HEK293 (cell line): ENCODE results near the gene CDC20.

Experiments
- CTCF ChIA-PET: fragments of 350-600 bp; formaldehyde crosslinking; extraction: SDS; loops from one replicate; lab custom pipeline; 2021; ENCODE audit warnings: antibody characterized with exemption; lab: Yijun Ruan, JAX
- POLR2A ChIA-PET: fragments of 300-600 bp; formaldehyde crosslinking; extraction: SDS; loops from one replicate; lab custom pipeline; 2020; ENCODE audit warnings: antibody characterized with exemption, inconsistent platforms; lab: Yijun Ruan, JAX
- H3K27ac ChIP-seq: fragments of 200-500 bp; sonication (Bioruptor generic); 2 replicates; pipeline ENCODE4 v1.5.1; 2014; ENCODE audit warnings: low read depth, low read length, control low read depth, inconsistent platforms; ENCODE audit errors: extremely low read depth
- H3K36me3 ChIP-seq, 2 experiments: fragments of 200-500 bp in 1 of 2; sonication (Bioruptor generic) in 1 of 2; 1 replicate in 1 of 2; 2 replicates in 1 of 2; pipeline ENCODE4 v1.5.1; 2014 to 2017; ENCODE audit warnings: inconsistent platforms in 2 of 2, low read length in 2 of 2; ENCODE audit not compliant: control insufficient read depth in 2 of 2, insufficient read depth in 1 of 2
- H3K4me1 ChIP-seq: fragments of 200-500 bp; sonication (Bioruptor generic); 2 replicates; pipeline ENCODE4 v1.5.1; 2014; ENCODE audit warnings: mild to moderate bottlenecking, low read length, inconsistent platforms; ENCODE audit not compliant: control insufficient read depth, insufficient read depth
- H3K4me3 ChIP-seq: 2 replicates; pipeline ENCODE4 v1.5.1; 2011; ENCODE audit warnings: low read depth, mild to moderate bottlenecking, control low read depth, low read length, moderate library complexity
- H3K9me3 ChIP-seq: fragments of 200-500 bp; sonication (Bioruptor generic); 2 replicates; pipeline ENCODE4 v1.5.1; 2014; ENCODE audit warnings: low read depth, low read length, inconsistent platforms; ENCODE audit not compliant: control insufficient read depth, insufficient read depth
- BCL11A ChIP-seq: fragments of 450-650 bp; formaldehyde crosslinking; IDR thresholded peaks from 2 replicates; pipeline ENCODE4 v1.5.1; 2016; ENCODE audit warnings: low read depth, missing biosample characterization, missing genetic modification characterization
- HOXC10 ChIP-seq: sonication (generic); formaldehyde crosslinking; IDR thresholded peaks from 2 replicates; pipeline ENCODE4 v1.8.1; 2023; ENCODE audit warnings: mild to moderate bottlenecking, missing genetic modification reagents
- IKZF3 ChIP-seq: fragments of 450-650 bp; IDR thresholded peaks from 2 replicates; pipeline ENCODE4 v1.5.0; 2018; ENCODE audit warnings: missing biosample characterization, mild to moderate bottlenecking, missing genetic modification characterization, moderate library complexity
- KLF1 ChIP-seq: fragments of 450-650 bp; formaldehyde crosslinking; IDR thresholded peaks from 2 replicates; pipeline ENCODE4 v1.5.1; 2016; ENCODE audit warnings: missing biosample characterization, missing genetic modification characterization
- MEIS1 ChIP-seq: sonication (generic); formaldehyde crosslinking; IDR thresholded peaks from 2 replicates; pipeline ENCODE4 v1.8.1; 2022; ENCODE audit warnings: missing genetic modification reagents, mild to moderate bottlenecking, borderline replicate concordance
- SCRT1 ChIP-seq: fragments of 450-650 bp; formaldehyde crosslinking; IDR thresholded peaks from 2 replicates; pipeline ENCODE4 v1.5.1; 2016; ENCODE audit warnings: missing biosample characterization, missing genetic modification characterization, borderline replicate concordance
- SP2 ChIP-seq: fragments of 450-650 bp; formaldehyde crosslinking; IDR thresholded peaks from 2 replicates; pipeline ENCODE4 v1.5.1; 2016; ENCODE audit warnings: missing biosample characterization, missing genetic modification characterization
- SP7 ChIP-seq: fragments of 450-650 bp; formaldehyde crosslinking; IDR thresholded peaks from 2 replicates; pipeline ENCODE4 v1.5.1; 2016; ENCODE audit warnings: missing biosample characterization, missing genetic modification characterization
- ZNF175 ChIP-seq: fragments of 450-650 bp; formaldehyde crosslinking; IDR thresholded peaks from 2 replicates; pipeline ENCODE4 v1.5.1; 2016; ENCODE audit warnings: missing biosample characterization, missing genetic modification characterization
- ZNF221 ChIP-seq: fragments of 450-650 bp; formaldehyde crosslinking; IDR thresholded peaks from 2 replicates; pipeline ENCODE4 v1.5.1; 2017; ENCODE audit warnings: missing biosample characterization, missing genetic modification characterization, borderline replicate concordance
- ZNF335 ChIP-seq: fragments of 450-650 bp; formaldehyde crosslinking; conservative IDR thresholded peaks from 2 replicates; pipeline ENCODE4 v1.5.1; 2016; ENCODE audit warnings: missing biosample characterization, missing genetic modification characterization
- ZNF394 ChIP-seq: fragments of 450-650 bp; formaldehyde crosslinking; IDR thresholded peaks from 2 replicates; pipeline ENCODE4 v1.5.1; 2016; ENCODE audit warnings: missing biosample characterization, missing genetic modification characterization, mild to moderate bottlenecking, moderate library complexity, borderline replicate concordance
- ZNF596 ChIP-seq: fragments of 450-650 bp; IDR thresholded peaks from 2 replicates; pipeline ENCODE4 v1.5.0; 2018; ENCODE audit warnings: missing biosample characterization, mild to moderate bottlenecking, missing genetic modification characterization, moderate library complexity
- ZNF670 ChIP-seq: fragments of 450-650 bp; formaldehyde crosslinking; IDR thresholded peaks from 2 replicates; pipeline ENCODE4 v1.5.1; 2016; ENCODE audit warnings: missing biosample characterization, missing genetic modification characterization, low read depth
- ZNF777 ChIP-seq: fragments of 450-650 bp; formaldehyde crosslinking; IDR thresholded peaks from 2 replicates; pipeline ENCODE4 v1.5.1; 2017; ENCODE audit warnings: missing biosample characterization, missing genetic modification characterization, borderline replicate concordance
- TF ChIP-seq, protein P1 (sequence below): fragments of 450-650 bp; formaldehyde crosslinking; IDR thresholded peaks from 2 replicates; pipeline ENCODE4 v1.5.1; 2017; ENCODE audit warnings: missing biosample characterization, missing genetic modification characterization
- TF ChIP-seq, protein P2 (sequence below): fragments of 450-650 bp; formaldehyde crosslinking; IDR thresholded peaks from 2 replicates; pipeline ENCODE4 v1.5.1; 2016; ENCODE audit warnings: missing biosample characterization, missing genetic modification characterization
- TF ChIP-seq, protein P3 (sequence below): fragments of 450-650 bp; formaldehyde crosslinking; IDR thresholded peaks from 2 replicates; pipeline ENCODE4 v1.5.1; 2016; ENCODE audit warnings: missing biosample characterization, missing genetic modification characterization
- TF ChIP-seq, protein P4 (sequence below): fragments of 450-650 bp; formaldehyde crosslinking; IDR thresholded peaks from 2 replicates; pipeline ENCODE4 v1.5.1; 2016; ENCODE audit warnings: missing biosample characterization, missing genetic modification characterization, low read depth
- TF ChIP-seq, protein P5 (sequence below): fragments of 450-650 bp; formaldehyde crosslinking; optimal IDR thresholded peaks from 2 replicates; pipeline ENCODE3; 2016; ENCODE audit warnings: missing biosample characterization, mild to moderate bottlenecking, missing genetic modification characterization
- TF ChIP-seq, protein P6 (sequence below): fragments of 450-650 bp; formaldehyde crosslinking; IDR thresholded peaks from 2 replicates; pipeline ENCODE4 v1.5.1; 2016; ENCODE audit warnings: missing biosample characterization, missing genetic modification characterization

Gene CDC20

DNA sequence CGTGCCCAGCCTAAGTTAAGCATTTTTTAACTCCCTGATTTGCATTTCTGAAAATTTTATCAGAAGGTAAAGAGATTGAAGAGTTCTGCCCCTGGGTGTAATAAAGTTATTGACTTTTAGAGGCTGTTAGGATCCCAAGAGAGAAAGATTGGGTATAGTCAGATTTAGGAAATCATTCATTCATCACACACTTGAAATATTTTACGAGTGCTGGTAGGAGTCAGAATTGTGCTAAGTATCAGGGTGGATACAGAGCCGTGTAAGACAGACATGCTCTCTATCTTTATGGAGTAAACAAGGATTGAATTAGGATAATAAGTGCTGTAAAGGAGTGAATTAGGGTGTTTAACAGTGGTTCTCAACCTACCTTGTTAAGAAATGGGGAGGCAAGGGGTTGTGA is 33.9 kb downstream of the CDC20 start (continued):
- TF ChIP-seq, protein P1, sequence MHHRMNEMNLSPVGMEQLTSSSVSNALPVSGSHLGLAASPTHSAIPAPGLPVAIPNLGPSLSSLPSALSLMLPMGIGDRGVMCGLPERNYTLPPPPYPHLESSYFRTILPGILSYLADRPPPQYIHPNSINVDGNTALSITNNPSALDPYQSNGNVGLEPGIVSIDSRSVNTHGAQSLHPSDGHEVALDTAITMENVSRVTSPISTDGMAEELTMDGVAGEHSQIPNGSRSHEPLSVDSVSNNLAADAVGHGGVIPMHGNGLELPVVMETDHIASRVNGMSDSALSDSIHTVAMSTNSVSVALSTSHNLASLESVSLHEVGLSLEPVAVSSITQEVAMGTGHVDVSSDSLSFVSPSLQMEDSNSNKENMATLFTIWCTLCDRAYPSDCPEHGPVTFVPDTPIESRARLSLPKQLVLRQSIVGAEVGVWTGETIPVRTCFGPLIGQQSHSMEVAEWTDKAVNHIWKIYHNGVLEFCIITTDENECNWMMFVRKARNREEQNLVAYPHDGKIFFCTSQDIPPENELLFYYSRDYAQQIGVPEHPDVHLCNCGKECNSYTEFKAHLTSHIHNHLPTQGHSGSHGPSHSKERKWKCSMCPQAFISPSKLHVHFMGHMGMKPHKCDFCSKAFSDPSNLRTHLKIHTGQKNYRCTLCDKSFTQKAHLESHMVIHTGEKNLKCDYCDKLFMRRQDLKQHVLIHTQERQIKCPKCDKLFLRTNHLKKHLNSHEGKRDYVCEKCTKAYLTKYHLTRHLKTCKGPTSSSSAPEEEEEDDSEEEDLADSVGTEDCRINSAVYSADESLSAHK, result peak; percentile 67
- TF ChIP-seq, protein P2, sequence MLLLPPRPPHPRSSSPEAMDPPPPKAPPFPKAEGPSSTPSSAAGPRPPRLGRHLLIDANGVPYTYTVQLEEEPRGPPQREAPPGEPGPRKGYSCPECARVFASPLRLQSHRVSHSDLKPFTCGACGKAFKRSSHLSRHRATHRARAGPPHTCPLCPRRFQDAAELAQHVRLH (tag by site-specific recombination), result 0 out of 2 replicates have a peak, but pooled peaks have one; percentile 35
- no peak for TF ChIP-seq ZNF335 (tag by site-specific recombination)
- TF ChIP-seq IKZF3 (tag by site-specific recombination), result peak; percentile 18; the same call in 1 of the 2 replicates
- TF ChIP-seq ZNF394, result no peak
- TF ChIP-seq, all 188 proteins: peak for 12

DNA sequence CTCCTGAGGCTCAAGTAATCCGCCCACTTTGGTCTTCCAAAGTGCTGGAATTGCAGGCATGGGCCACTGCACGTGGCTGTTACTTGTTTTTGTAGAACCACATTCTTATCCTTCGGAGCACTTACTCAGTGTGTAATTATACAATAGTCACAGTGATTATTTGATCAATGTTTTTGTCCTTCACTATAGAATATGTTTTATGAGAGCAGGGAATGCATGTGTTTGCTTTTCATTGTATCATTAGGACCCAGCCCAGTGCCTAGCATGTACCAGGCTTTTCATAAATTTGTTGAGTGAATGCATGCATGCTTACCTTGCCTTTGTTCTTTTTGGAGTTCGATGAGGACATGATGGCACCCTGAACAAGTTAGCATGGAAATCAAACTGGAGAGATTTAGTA is 36.7 kb downstream of the CDC20 start:
- CTCF ChIA-PET, result interaction anchor here (0.6 to 1.7 kb wide), 3 partner anchors 37 to 166 kb away, joined by 3 to 4 read pairs (median 3); partner anchors contain the start of gene CDC20
- Histone ChIP-seq H3K36me3 (no peaks in the 10 kb centered on the region; a peak in 1 of 3 replicates), H3K9me3 (no peaks in the 10 kb centered on the region), H3K4me1 (peaks cover 11% of the 10 kb centered on the region), H3K4me3 (no peak overlapping the region), H3K27ac (0 out of 2 replicates have a peak overlapping the region, but pooled peaks have one; percentile 4)
- POLR2A ChIA-PET, result no interaction called here
- no peak for TF ChIP-seq SCRT1
- peak; percentile 25 for TF ChIP-seq SP7 (tag by site-specific recombination)

DNA sequence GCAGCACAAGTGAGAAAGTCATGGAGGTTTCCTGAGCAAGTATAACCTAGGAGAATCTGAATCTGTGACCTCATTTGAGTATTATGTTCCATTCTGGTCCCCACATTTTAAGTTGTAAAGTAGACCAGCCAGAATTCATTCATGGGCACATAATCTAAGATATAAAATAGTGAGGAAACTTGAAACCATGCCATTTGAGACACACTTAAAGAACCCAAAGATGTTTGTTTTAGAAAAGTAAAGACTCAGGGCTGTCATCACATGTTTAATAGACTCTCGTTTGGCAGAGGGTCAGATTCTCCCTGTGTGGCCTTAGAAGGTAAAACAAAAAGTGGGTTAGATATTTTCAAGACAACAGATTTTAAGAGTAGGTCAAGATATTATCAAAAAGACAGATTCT is 37.3 kb downstream of the CDC20 start:
- ChIA-PET CTCF (interaction anchor here (0.6 to 0.7 kb wide), 2 partner anchors 38 to 532 kb away, joined by 3 read pairs; no protein-coding TSS in a partner anchor), POLR2A (no interaction called here)
- H3K4me1 ChIP-seq, result peaks cover 11% of the 10 kb centered on the region
- TF ChIP-seq, protein P3, sequence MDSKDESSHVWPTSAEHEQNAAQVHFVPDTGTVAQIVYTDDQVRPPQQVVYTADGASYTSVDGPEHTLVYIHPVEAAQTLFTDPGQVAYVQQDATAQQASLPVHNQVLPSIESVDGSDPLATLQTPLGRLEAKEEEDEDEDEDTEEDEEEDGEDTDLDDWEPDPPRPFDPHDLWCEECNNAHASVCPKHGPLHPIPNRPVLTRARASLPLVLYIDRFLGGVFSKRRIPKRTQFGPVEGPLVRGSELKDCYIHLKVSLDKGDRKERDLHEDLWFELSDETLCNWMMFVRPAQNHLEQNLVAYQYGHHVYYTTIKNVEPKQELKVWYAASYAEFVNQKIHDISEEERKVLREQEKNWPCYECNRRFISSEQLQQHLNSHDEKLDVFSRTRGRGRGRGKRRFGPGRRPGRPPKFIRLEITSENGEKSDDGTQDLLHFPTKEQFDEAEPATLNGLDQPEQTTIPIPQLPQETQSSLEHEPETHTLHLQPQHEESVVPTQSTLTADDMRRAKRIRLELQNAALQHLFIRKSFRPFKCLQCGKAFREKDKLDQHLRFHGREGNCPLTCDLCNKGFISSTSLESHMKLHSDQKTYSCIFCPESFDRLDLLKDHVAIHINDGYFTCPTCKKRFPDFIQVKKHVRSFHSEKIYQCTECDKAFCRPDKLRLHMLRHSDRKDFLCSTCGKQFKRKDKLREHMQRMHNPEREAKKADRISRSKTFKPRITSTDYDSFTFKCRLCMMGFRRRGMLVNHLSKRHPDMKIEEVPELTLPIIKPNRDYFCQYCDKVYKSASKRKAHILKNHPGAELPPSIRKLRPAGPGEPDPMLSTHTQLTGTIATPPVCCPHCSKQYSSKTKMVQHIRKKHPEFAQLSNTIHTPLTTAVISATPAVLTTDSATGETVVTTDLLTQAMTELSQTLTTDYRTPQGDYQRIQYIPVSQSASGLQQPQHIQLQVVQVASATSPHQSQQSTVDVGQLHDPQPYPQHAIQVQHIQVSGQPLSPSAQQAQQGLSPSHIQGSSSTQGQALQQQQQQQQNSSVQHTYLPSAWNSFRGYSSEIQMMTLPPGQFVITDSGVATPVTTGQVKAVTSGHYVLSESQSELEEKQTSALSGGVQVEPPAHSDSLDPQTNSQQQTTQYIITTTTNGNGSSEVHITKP (tag by site-specific recombination), result peak; percentile 70
- TF ChIP-seq MEIS1 (no peak), ZNF670 (tag by site-specific recombination) (no peak), SP2 (tag by site-specific recombination) (no peak), BCL11A (tag by site-specific recombination) (0 out of 2 replicates have a peak, but pooled peaks have one; percentile 70), SP7 (tag by site-specific recombination) (peak; percentile 78), ZNF777 (tag by site-specific recombination) (no peak), HOXC10 (no peak), ZNF175 (tag by site-specific recombination) (no peak), ZNF335 (tag by site-specific recombination) (no peak), ZNF221 (no peak), KLF1 (tag by site-specific recombination) (no peak), ZNF596 (tag by site-specific recombination) (no peak)
- TF ChIP-seq, protein P4, sequence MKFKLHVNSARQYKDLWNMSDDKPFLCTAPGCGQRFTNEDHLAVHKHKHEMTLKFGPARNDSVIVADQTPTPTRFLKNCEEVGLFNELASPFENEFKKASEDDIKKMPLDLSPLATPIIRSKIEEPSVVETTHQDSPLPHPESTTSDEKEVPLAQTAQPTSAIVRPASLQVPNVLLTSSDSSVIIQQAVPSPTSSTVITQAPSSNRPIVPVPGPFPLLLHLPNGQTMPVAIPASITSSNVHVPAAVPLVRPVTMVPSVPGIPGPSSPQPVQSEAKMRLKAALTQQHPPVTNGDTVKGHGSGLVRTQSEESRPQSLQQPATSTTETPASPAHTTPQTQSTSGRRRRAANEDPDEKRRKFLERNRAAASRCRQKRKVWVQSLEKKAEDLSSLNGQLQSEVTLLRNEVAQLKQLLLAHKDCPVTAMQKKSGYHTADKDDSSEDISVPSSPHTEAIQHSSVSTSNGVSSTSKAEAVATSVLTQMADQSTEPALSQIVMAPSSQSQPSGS (tag by site-specific recombination), result 0 out of 2 replicates have a peak, but pooled peaks have one; percentile 40
- TF ChIP-seq, protein P5, sequence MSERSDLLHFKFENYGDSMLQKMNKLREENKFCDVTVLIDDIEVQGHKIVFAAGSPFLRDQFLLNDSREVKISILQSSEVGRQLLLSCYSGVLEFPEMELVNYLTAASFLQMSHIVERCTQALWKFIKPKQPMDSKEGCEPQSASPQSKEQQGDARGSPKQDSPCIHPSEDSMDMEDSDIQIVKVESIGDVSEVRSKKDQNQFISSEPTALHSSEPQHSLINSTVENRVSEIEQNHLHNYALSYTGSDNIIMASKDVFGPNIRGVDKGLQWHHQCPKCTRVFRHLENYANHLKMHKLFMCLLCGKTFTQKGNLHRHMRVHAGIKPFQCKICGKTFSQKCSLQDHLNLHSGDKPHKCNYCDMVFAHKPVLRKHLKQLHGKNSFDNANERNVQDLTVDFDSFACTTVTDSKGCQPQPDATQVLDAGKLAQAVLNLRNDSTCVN (tag by site-specific recombination), result no peak
- TF ChIP-seq, protein P6, sequence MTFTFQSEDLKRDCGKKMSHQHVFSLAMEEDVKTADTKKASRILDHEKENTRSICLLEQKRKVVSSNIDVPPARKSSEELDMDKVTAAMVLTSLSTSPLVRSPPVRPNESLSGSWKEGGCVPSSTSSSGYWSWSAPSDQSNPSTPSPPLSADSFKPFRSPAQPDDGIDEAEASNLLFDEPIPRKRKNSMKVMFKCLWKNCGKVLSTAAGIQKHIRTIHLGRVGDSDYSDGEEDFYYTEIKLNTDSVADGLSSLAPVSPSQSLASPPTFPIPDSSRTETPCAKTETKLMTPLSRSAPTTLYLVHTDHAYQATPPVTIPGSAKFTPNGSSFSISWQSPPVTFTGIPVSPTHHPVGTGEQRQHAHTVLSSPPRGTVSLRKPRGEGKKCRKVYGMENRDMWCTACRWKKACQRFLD, result no peak

More for the DNA sequence above, 37.3 kb downstream of the CDC20 start:
- H3K36me3 ChIP-seq, result no peaks in the 10 kb centered on the region; a peak in 1 of 3 replicates
- H3K4me3 ChIP-seq, result no peak overlapping the region
- no peaks in the 10 kb centered on the region for H3K9me3 ChIP-seq
- H3K27ac ChIP-seq, result 0 out of 2 replicates have a peak overlapping the region, but pooled peaks have one; percentile 4
